H7 (cell line): Measurements from ENCODE around the gene STAT6. TPM values are rescaled to one million over a fixed set of nuclear protein-coding genes. Genes with fewer than 3 reads are reported as not detected.

Source experiments
- DNase-seq: peaks from one replicate; pipeline ENCODE4 v3.0.0; 2012
- H3K27me3 ChIP-seq: 2 replicates; pipeline ENCODE4 v1.6.0; 2011; ENCODE audit warnings: mild to moderate bottlenecking, low read length; ENCODE audit not compliant: control insufficient read depth, insufficient read depth
- H3K36me3 ChIP-seq: replicated peaks from 2 replicates; pipeline ENCODE4 v1.5.1; 2011; ENCODE audit warnings: low read length; ENCODE audit not compliant: control insufficient read depth, insufficient read depth
- H3K4me3 ChIP-seq: 2 replicates; pipeline ENCODE4 v1.5.1; 2011; ENCODE audit warnings: low read depth, mild to moderate bottlenecking, control low read depth, low read length, moderate library complexity; ENCODE audit not compliant: insufficient read depth
- total RNA-seq: library from RNA; depleted of rRNA; stranded (reverse); fragments of >200 nt; shearing (Covaris generic); gene quantifications from 2 replicates; pipeline ENCODE4 v1.2.3, GENCODE V29; 2014; rRNA removed

The STAT6 gene, protein sequence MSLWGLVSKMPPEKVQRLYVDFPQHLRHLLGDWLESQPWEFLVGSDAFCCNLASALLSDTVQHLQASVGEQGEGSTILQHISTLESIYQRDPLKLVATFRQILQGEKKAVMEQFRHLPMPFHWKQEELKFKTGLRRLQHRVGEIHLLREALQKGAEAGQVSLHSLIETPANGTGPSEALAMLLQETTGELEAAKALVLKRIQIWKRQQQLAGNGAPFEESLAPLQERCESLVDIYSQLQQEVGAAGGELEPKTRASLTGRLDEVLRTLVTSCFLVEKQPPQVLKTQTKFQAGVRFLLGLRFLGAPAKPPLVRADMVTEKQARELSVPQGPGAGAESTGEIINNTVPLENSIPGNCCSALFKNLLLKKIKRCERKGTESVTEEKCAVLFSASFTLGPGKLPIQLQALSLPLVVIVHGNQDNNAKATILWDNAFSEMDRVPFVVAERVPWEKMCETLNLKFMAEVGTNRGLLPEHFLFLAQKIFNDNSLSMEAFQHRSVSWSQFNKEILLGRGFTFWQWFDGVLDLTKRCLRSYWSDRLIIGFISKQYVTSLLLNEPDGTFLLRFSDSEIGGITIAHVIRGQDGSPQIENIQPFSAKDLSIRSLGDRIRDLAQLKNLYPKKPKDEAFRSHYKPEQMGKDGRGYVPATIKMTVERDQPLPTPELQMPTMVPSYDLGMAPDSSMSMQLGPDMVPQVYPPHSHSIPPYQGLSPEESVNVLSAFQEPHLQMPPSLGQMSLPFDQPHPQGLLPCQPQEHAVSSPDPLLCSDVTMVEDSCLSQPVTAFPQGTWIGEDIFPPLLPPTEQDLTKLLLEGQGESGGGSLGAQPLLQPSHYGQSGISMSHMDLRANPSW
- 43.5 and 51.5 TPM in 2 replicates for total RNA-seq

DNA sequence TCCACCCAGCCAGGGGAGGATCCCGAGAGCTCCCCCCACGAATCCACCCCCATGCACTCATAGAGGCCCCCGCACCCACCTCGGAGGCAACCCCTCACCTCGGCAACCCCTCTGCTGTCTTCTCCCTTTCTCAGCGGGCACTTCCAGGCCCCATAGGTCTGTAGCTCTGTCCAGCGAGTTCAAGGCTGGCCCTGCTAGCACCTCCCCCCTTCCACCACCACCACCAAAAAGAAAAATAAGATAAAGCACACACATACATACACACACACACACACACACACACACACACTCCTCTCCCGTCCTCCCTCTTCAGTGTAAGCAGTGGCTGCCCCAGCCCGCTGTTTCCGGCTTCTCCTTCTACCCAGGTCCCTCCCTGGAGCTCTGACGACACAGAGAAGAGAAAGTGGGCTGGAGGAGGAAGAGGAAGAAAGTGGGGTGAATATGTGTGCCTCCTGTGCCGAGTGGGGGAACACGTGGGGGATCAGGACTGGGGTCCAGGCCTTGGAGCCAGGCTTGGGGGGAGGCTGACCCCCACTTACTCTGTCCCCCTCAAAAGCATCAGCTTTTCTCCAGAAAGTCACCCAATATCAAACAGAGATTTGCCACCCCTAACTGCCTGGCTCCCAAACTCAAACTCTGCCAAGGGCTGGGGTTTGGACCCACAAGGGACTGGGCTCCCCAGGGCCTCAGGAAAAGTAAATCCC, at the start of gene STAT6:
Gene STAT6, minus strand, starts transcription at position 332 of the 704 bp plus-strand sequence. CDS start 3,084 bp downstream, outside the sequence.
- Histone ChIP-seq H3K4me3 (peak within 1 kb of the TSS; percentile 56), H3K36me3 (peaks cover 7% of the 10 kb centered on the region), H3K27me3 (no peaks in the 10 kb centered on the region)
- DNase-seq = peak; percentile 61

DNA sequence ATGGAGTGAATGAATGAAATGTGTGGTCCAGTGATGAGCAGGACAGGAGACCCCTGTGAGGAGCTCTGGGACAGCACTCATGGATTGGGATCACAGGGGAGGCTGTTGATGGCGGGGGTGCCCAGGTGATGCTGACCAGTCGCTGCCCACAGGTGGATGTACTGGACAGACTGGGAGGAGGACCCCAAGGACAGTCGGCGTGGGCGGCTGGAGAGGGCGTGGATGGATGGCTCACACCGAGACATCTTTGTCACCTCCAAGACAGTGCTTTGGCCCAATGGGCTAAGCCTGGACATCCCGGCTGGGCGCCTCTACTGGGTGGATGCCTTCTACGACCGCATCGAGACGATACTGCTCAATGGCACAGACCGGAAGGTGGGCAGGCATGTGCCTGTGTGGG, 49.6 kb upstream of the STAT6 start:
- DNase-seq = no peak
- Histone ChIP-seq H3K36me3 (peaks cover 63% of the 10 kb centered on the region), H3K4me3 (no peak overlapping the region), H3K27me3 (no peaks in the 10 kb centered on the region)

DNA sequence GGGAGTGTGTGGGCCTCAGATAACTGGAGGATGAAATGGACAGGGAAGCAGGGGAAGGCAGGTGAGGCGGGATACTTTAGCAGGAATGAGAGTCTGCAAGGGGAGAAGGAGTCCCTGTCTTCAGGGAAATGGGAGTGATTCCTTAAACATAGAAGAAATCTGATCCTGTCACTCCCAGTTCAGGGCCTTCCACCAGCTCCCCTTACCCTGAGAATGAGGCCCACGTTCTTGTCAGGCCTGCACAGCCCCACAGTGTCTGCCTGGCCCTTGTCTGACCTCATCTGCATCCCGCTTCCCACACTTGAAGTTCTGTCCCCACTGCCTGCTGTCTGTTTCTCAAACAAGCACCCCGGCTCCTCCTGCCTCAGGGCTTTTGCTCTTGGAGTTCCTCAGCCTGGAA, 48.9 kb upstream of the STAT6 start:
- DNase-seq = no peak
- Histone ChIP-seq H3K36me3 (peaks cover 65% of the 10 kb centered on the region), H3K27me3 (no peaks in the 10 kb centered on the region), H3K4me3 (no peak overlapping the region)

DNA sequence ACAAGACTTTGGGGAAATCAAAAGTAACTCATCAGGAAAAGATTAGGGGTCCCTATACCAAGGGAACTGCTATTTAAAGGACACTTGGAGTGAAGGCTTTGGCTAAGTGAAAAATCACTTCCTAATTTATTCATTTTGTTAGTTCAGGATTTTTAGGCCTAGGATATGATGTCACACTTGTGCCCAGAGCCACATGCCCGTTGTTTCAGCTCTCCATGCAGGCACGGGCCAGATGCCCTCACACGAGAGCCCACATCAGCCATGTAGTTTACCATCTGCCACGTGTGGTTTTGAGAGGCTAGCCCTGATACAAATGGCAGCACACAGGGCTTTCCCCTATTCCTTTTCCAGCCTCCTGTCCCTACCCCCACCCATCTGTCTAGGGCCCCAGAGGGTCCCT, 48.1 kb upstream of the STAT6 start:
- H3K36me3 ChIP-seq = peaks cover 63% of the 10 kb centered on the region
- no peak overlapping the region for H3K4me3 ChIP-seq
- no peak for DNase-seq
- H3K27me3 ChIP-seq = no peaks in the 10 kb centered on the region

DNA sequence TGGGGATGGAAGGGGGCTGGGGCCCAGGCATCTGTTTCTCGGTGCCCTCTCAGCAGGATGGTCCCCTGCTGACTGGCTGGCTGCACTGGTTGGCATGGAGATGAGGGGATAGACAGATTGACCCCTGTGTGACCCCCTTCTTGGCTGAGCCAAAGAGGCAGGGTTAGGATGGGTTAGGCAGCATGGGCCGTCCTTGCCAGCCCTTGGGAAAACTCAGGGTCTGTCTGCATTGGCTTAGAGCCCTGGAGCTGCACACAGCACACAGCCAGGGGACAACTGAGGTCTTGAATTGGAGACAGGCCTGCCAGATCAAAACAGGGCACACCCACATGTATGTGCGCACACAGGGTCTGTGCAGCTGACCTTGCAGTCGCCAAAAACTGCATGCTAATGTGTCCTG, 47.5 kb upstream of the STAT6 start:
- no peak overlapping the region for H3K4me3 ChIP-seq
- peaks cover 68% of the 10 kb centered on the region for H3K36me3 ChIP-seq
- H3K27me3 ChIP-seq = no peaks in the 10 kb centered on the region

DNA sequence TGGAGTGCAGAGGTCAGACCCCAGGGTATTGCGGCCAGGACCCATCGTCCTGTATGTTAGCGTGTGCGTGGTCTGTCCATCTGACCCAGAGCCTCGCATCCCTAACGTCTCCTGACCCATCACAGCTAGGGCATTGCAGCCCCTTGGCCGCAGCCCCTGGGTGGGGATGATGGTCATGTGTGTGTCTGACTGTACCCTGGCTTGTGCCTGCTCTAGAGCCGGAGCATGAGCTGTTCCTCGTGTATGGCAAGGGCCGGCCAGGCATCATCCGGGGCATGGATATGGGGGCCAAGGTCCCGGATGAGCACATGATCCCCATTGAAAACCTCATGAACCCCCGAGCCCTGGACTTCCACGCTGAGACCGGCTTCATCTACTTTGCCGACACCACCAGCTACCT, 47.0 kb upstream of the STAT6 start:
- H3K4me3 ChIP-seq = no peak overlapping the region
- H3K36me3 ChIP-seq = peaks cover 69% of the 10 kb centered on the region
- no peak for DNase-seq
- no peaks in the 10 kb centered on the region for H3K27me3 ChIP-seq

More for the DNA sequence above, 47.5 kb upstream of the STAT6 start:
- no peak for DNase-seq

DNA sequence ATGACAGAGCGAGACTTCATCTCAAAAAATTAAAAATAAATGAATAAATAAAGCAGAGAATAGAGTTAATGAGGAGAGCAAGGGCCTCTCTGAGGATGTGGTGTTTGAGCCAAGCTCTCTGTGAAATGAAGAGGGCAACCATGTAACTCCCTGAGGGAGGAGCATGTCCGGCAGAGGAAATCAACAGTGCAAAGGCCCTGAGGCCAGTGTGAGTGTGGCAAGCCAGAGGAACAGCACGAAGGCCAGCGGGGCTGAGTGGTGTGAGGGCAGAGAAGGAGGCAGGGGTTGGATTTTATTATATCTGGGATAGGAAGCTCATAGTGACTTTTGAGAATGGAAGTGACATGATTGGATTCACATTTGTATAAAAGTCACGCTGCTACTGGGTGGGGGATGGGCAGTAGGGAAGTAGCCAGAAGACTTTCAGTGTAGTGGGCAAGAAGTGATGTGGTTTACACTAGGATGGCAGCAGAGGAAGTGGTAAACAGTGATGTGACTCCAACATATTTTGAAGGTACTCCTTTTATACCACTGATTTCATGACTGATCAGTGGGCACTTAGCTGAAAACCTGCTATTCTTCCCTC, 46.5 kb upstream of the STAT6 start:
- DNase-seq = no peak
- no peak overlapping the region for H3K4me3 ChIP-seq
- peaks cover 69% of the 10 kb centered on the region for H3K36me3 ChIP-seq
- H3K27me3 ChIP-seq = no peaks in the 10 kb centered on the region

DNA sequence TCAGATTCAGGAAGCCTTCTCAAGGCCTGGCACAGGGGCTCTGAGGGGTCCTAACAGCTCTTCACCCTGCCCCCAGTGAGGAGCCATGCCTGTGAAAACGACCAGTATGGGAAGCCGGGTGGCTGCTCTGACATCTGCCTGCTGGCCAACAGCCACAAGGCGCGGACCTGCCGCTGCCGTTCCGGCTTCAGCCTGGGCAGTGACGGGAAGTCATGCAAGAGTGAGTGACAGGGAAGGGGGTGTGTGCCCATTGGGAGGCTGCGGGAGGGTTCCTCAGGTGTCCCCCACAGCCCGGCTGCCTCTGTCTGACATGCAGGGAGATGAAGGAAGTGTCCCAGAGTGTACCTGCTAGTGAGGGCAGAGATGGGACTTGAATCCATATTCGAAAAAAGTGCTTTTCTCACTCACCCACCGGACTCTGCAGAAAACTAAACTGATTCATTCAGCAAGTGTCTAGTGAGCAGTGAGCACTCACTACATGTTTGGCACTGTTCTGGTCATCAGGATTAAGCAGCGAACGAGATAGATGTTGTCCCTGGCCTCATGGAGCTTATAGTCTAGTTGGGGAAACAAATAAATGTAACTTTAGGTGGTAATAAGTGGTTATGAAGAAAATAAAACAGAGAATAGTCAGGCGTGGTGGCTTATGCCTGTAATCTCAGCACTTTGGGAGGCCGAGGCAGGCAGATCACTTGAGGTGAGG, 45.7 kb upstream of the STAT6 start:
- H3K27me3 ChIP-seq = no peaks in the 10 kb centered on the region
- peaks cover 64% of the 10 kb centered on the region for H3K36me3 ChIP-seq
- DNase-seq = no peak
- no peak overlapping the region for H3K4me3 ChIP-seq

DNA sequence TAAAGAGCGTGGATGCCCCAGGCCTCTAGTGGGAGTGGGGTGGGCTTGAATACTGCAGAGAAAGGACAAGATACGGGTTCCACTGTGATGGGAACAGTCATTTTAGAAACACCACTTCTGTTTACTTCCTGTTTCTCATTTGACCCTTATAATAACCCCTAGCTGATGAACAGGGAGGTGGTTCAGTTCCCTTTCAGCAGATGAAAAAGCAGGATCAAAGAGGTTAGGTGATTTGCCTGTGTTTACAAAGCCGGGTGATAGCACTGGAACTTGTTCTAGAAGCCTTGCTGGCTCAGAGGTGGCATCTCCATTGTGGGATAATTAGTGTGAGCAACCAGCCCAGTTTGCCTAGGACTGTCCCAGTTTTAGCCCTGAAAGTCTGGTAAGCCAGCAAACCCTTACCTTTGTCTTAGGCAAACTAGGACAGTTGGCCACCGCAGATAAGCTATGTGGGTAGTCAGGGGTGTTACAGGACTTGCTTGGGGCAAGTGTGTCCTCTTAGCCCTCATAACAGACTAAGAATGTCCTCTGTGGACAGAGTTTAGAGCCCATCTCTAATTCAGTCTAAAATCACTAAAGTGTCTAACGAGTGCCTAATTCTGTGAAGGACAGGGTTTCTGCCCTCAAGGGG, 43.8 kb upstream of the STAT6 start:
- DNase-seq = no peak
- Histone ChIP-seq H3K4me3 (no peak overlapping the region), H3K36me3 (peaks cover 48% of the 10 kb centered on the region), H3K27me3 (no peaks in the 10 kb centered on the region)

DNA sequence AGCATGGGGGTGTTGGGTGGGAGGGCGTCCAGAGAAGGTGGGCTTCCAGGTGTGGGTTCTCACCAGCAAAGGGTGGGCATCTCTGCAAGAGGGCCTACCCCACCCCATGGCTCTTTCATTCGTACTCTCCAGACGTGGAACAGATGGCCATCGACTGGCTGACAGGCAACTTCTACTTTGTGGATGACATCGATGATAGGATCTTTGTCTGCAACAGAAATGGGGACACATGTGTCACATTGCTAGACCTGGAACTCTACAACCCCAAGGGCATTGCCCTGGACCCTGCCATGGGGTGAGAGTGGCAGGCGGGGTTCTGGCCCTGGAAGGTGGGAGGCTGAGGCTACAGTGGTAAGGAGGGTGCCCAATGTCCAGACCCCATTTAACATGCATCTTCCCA, 42.9 kb upstream of the STAT6 start:
- Histone ChIP-seq H3K36me3 (peaks cover 46% of the 10 kb centered on the region), H3K4me3 (no peak overlapping the region)
- no peak for DNase-seq

DNA sequence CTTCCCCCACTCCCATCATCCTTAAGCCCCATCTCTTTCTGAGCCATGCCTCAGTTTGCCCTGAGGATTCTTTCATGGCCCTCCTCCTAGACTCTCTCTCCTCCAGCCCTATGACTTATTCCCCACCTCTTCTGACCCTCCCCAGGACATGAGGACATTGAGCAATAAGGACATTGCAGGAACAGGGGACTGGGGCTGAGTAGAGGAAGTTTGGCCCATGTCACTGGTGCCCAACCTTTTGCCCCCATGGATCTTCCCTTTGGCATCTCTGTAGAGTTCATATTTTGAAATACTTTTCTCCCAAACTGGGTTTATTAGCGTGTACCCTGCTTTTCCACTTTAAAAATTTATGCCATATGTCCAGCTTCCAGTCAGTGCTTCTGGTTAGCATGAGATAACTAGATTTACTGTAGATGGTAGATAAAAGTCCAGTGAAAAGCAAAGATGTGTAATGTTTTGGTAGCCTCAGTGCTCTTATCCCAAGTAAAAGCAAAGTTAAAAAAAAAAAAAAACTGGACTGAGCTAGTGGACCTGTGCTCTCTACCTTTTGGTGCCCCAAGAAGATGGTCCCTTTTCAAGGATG, 42.3 kb upstream of the STAT6 start:
- Histone ChIP-seq H3K4me3 (no peak overlapping the region), H3K36me3 (peaks cover 42% of the 10 kb centered on the region), H3K27me3 (no peaks in the 10 kb centered on the region)
- DNase-seq = no peak

More for the DNA sequence above, 42.9 kb upstream of the STAT6 start:
- no peaks in the 10 kb centered on the region for H3K27me3 ChIP-seq

DNA sequence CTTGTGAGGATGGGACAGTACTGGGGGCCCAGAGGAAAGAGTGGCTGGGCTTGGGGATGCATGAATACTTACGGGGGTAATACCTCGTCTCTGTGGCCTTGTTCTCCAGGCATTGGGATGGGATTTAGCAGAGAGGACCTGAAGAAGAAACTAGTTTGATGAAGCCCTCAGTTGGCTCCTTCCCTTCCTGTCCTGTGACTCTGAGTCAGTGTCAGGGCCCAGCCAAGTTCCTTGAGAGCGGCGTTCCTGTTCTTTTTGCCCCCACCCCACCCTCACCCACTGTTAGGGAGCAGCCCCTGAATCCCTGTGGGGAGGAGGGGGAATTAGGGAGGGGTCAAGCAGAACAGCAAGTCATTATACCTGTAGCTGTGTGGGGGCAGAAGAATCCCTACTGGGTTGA, 41.5 kb upstream of the STAT6 start:
- H3K36me3 ChIP-seq = peaks cover 36% of the 10 kb centered on the region
- no peaks in the 10 kb centered on the region for H3K27me3 ChIP-seq
- no peak for DNase-seq
- H3K4me3 ChIP-seq = no peak overlapping the region
